Measurements from ENCODE around the gene HIVEP3.

Gene HIVEP3

GRCh38 chr1:41724248-41724647, 194.5 kb downstream of the HIVEP3 start:
- no peak overlapping the region for H3K27ac ChIP-seq (ENCODE audit: low read depth, low read length, poor library complexity, severe bottlenecking)
- H3K4me1 ChIP-seq (ENCODE audit: insufficient read depth, low read length, severe bottlenecking), result peaks cover 33% of the 10 kb centered on the region
- no peak overlapping the region for H3K4me3 ChIP-seq (ENCODE audit: low read depth, low read length, poor library complexity, severe bottlenecking)
- no peak overlapping the region for H3K4me2 ChIP-seq (ENCODE audit: low read length)
- H3K27me3 ChIP-seq (ENCODE audit: insufficient read depth, low read length), result no peaks in the 10 kb centered on the region
- no peaks in the 10 kb centered on the region for H3K9me3 ChIP-seq (ENCODE audit: low read length)
- H3K79me2 ChIP-seq (ENCODE audit: insufficient read depth, low read length), result no peaks in the 10 kb centered on the region
- no peaks in the 10 kb centered on the region for H3K36me3 ChIP-seq (ENCODE audit: insufficient read depth, low read length)
- no peak overlapping the region for H3K9ac ChIP-seq (ENCODE audit: low read length)
- H2AFZ ChIP-seq (ENCODE audit: low read length), result no peak overlapping the region
- no peaks in the 10 kb centered on the region for H3K9me2 ChIP-seq (ENCODE audit: low read depth, low read length)
- H4K20me1 ChIP-seq (ENCODE audit: insufficient read depth, low read length), result no peaks in the 10 kb centered on the region
- no peaks in the 10 kb centered on the region for H3F3A ChIP-seq (ENCODE audit: insufficient read depth, low read length)
- TF ChIP-seq CTCF (IDR thresholded peaks at IDR 0.05; ENCODE audit: low read length), result no peak
- TF ChIP-seq EZH2 (IDR thresholded peaks at IDR 0.05; ENCODE audit: borderline replicate concordance, low read length), result no peak

- Histone ChIP-seq H3K27ac (ENCODE audit: low read depth, low read length, poor library complexity, severe bottlenecking) (no peak overlapping the region), H3K4me2 (ENCODE audit: low read length) (no peak overlapping the region), H3K9me2 (ENCODE audit: low read depth, low read length) (no peaks in the 10 kb centered on the region), H3K79me2 (ENCODE audit: insufficient read depth, low read length) (no peaks in the 10 kb centered on the region), H4K20me1 (ENCODE audit: insufficient read depth, low read length) (no peaks in the 10 kb centered on the region), H2AFZ (ENCODE audit: low read length) (no peak overlapping the region), H3F3A (ENCODE audit: insufficient read depth, low read length) (no peaks in the 10 kb centered on the region), H3K27me3 (ENCODE audit: insufficient read depth, low read length) (no peaks in the 10 kb centered on the region), H3K9ac (ENCODE audit: low read length) (no peak overlapping the region), H3K4me3 (ENCODE audit: low read depth, low read length, poor library complexity, severe bottlenecking) (no peak overlapping the region), H3K9me3 (ENCODE audit: low read length) (no peaks in the 10 kb centered on the region), H3K4me1 (ENCODE audit: insufficient read depth, low read length, severe bottlenecking) (peaks cover 28% of the 10 kb centered on the region), H3K36me3 (ENCODE audit: insufficient read depth, low read length) (no peaks in the 10 kb centered on the region)
- TF ChIP-seq EZH2 (IDR thresholded peaks at IDR 0.05; ENCODE audit: borderline replicate concordance, low read length), result no peak
- no peak for TF ChIP-seq CTCF (IDR thresholded peaks at IDR 0.05; ENCODE audit: low read length)
Measured at GRCh38 chr1:41723786-41724185, 194.9 kb downstream of the HIVEP3 start.

DNA sequence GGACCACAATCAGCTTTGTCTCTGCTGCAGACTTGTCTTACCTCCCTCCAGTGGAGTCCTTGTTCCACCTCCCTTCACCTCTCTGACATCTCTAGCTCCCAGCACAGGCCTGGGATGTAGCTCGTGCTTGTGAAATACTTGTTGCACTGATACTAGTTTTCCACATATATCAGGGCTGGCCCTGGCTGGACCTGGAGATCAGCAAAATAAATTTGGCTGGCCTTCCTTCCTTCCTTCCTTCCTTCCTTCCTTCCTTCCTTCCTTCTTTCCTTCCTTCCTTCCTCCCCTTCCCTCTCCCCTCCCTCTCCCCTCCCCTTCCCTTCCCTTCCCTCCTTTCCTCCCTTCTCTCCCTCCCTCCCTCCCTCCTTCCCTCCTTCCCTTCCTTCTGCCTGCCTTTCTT, 196.5 kb downstream of the HIVEP3 start:
- Histone ChIP-seq H3K36me3 (ENCODE audit: insufficient read depth, low read length) (no peaks in the 10 kb centered on the region), H3K9me3 (ENCODE audit: low read length) (no peaks in the 10 kb centered on the region), H3K4me3 (ENCODE audit: low read depth, low read length, poor library complexity, severe bottlenecking) (no peak overlapping the region), H2AFZ (ENCODE audit: low read length) (no peak overlapping the region), H3K27me3 (ENCODE audit: insufficient read depth, low read length) (no peaks in the 10 kb centered on the region), H3K9ac (ENCODE audit: low read length) (no peak overlapping the region), H4K20me1 (ENCODE audit: insufficient read depth, low read length) (no peaks in the 10 kb centered on the region), H3K4me2 (ENCODE audit: low read length) (no peak overlapping the region), H3F3A (ENCODE audit: insufficient read depth, low read length) (no peaks in the 10 kb centered on the region), H3K79me2 (ENCODE audit: insufficient read depth, low read length) (no peaks in the 10 kb centered on the region), H3K27ac (ENCODE audit: low read depth, low read length, poor library complexity, severe bottlenecking) (no peak overlapping the region), H3K4me1 (ENCODE audit: insufficient read depth, low read length, severe bottlenecking) (peaks cover 12% of the 10 kb centered on the region), H3K9me2 (ENCODE audit: low read depth, low read length) (no peaks in the 10 kb centered on the region)
- no peak for TF ChIP-seq CTCF (IDR thresholded peaks at IDR 0.05; ENCODE audit: low read length)
- TF ChIP-seq EZH2 (IDR thresholded peaks at IDR 0.05; ENCODE audit: borderline replicate concordance, low read length), result no peak

Measured in OCI-LY1 (cell line).